Kidney epithelial cell (primary cell): ENCODE measurements around the gene DCDC2. TPM values are rescaled to one million over a fixed set of nuclear protein-coding genes. Genes with fewer than 3 reads are reported as not detected.
"Not testable (repeated sequence)": the region's sequence is repeated elsewhere in the genome, so short reads cannot be mapped to it uniquely, and the experiment has no call there.

Experiments used
- DNase-seq: peaks from one replicate; pipeline ENCODE4 v3.0.0-alpha.2; 2010; ENCODE audit warnings: low read depth
- H3K27me3 ChIP-seq: 2 replicates; pipeline ENCODE4 v1.6.0; 2011; ENCODE audit warnings: low read length; ENCODE audit not compliant: control insufficient read depth, insufficient read depth
- H3K36me3 ChIP-seq: 2 replicates; pipeline ENCODE4 v1.5.1; 2011; ENCODE audit warnings: low read length; ENCODE audit not compliant: control insufficient read depth, insufficient read depth
- H3K4me3 ChIP-seq: 2 replicates; pipeline ENCODE4 v1.5.1; 2011; ENCODE audit warnings: low read depth, mild to moderate bottlenecking, control low read depth, low read length
- CTCF ChIP-seq: IDR thresholded peaks from 2 replicates; pipeline ENCODE4 v1.5.1; 2011; ENCODE audit warnings: mild to moderate bottlenecking, moderate library complexity, low read length, control low read depth, inconsistent platforms; ENCODE audit not compliant: insufficient read depth, poor library complexity, severe bottlenecking
- total RNA-seq: library from RNA; depleted of rRNA; stranded (reverse); fragments of >200 nt; gene quantifications from 2 replicates; pipeline ENCODE4 v1.2.3, GENCODE V29; 2015

DCDC2 gene
- total RNA-seq, 1 donor from 2014 or later: 43.9 TPM

GRCh38 chr6:24306936-24307335 lies 50.9 kb downstream of the DCDC2 start:
- Histone ChIP-seq H3K4me3 (no peak overlapping the region), H3K36me3 (no peaks in the 10 kb centered on the region), H3K27me3 (no peaks in the 10 kb centered on the region)
- no peak for DNase-seq
- no peak for TF ChIP-seq CTCF

GRCh38 chr6:24306038-24306437 lies 51.8 kb downstream of the DCDC2 start:
- DNase-seq: no peak
- Histone ChIP-seq H3K27me3 (no peaks in the 10 kb centered on the region), H3K4me3 (no peak overlapping the region), H3K36me3 (no peaks in the 10 kb centered on the region)
- TF ChIP-seq CTCF: no peak

GRCh38 chr6:24296944-24297343 lies 60.9 kb downstream of the DCDC2 start:
- Histone ChIP-seq H3K27me3 (no peaks in the 10 kb centered on the region), H3K36me3 (peaks cover 4% of the 10 kb centered on the region), H3K4me3 (no peak overlapping the region)
- no peak for DNase-seq
- TF ChIP-seq CTCF: no peak

- not testable (repeated sequence) for H3K36me3 ChIP-seq, H3K27me3 ChIP-seq, H3K4me3 ChIP-seq, DNase-seq
Measured at GRCh38 chr6:24293852-24294251, 64.0 kb downstream of the DCDC2 start.

GRCh38 chr6:24287239-24287638 lies 70.6 kb downstream of the DCDC2 start:
- H3K36me3 ChIP-seq: peaks cover 4% of the 10 kb centered on the region
- no peaks in the 10 kb centered on the region for H3K27me3 ChIP-seq
- H3K4me3 ChIP-seq: no peak overlapping the region
- no peak for DNase-seq
- no peak for TF ChIP-seq CTCF

- H3K4me3 ChIP-seq: no peak overlapping the region
- DNase-seq: no peak
- TF ChIP-seq CTCF: peak; percentile 7
- H3K36me3 ChIP-seq: peaks cover 7% of the 10 kb centered on the region
- H3K27me3 ChIP-seq: no peaks in the 10 kb centered on the region
Measured at GRCh38 chr6:24284006-24284405, 73.9 kb downstream of the DCDC2 start.
